ENCODE results near the gene SERTAD1. TPM values are rescaled to one million over a fixed set of nuclear protein-coding genes. Genes with fewer than 3 reads are reported as not detected.

Gene SERTAD1
- total RNA-seq, 2 experiments from 2014 or later = 26.4 to 26.5 TPM

DNA sequence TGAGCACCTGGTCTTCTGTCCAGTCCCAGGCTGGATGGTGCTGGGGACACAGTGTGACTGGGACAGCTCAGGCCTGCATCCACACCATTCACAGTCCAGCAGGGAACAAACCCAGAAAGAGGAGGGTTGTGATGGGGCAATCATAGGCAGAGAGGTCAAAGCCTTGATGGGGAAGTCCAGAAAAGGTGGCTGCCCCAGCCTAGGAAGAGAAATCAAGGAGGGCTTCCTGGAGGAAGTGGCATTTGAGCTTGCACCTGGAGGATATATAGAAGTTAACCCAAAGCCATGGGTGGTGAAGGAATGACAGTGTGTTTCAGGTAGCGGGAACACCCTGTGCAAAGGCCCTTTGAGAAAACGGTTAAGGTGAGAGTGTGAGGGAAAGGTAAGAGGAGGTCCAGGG lies 10.0 kb downstream of the SERTAD1 start:
- DNase-seq (no peak), ATAC-seq (ENCODE audit: poor library complexity) (no peak)
- Mint-ChIP-seq H3K36me3 (ENCODE audit: low read depth) (no peaks in the 10 kb centered on the region), H3K4me3 (no peak overlapping the region), H3K27ac (no peak overlapping the region), H3K9me3 (no peaks in the 10 kb centered on the region), H3K27me3 (peaks cover 4% of the 10 kb centered on the region), H3K4me1 (ENCODE audit: low read depth) (peaks cover 10% of the 10 kb centered on the region)
- Histone ChIP-seq H3K27me3 (ENCODE audit: control insufficient read depth in 1 of 2, insufficient read depth in 2 of 2, low read length in 2 of 2) (no peaks in the 10 kb centered on the region), H3K9me3 (ENCODE audit: control insufficient read depth in 1 of 2, insufficient read depth in 1 of 2, low read length in 2 of 2) (no peaks in the 10 kb centered on the region), H3K27ac (ENCODE audit: low read depth in 1 of 2, low read length in 2 of 2) (no peak overlapping the region), H3K36me3 (ENCODE audit: insufficient read depth, low read length) (no peaks in the 10 kb centered on the region), H3K4me1 (ENCODE audit: insufficient read depth, low read length) (peaks cover 12% of the 10 kb centered on the region), H3K4me3 (ENCODE audit: low read length) (no peak overlapping the region)
- TF ChIP-seq CTCF (IDR thresholded peaks at IDR 0.05) = no peak
- intact Hi-C loops (cut with DNase I, micrococcal nuclease) = no loop called here
- ChIA-PET POLR2A (no interaction called here), CTCF (no interaction called here)

DNA sequence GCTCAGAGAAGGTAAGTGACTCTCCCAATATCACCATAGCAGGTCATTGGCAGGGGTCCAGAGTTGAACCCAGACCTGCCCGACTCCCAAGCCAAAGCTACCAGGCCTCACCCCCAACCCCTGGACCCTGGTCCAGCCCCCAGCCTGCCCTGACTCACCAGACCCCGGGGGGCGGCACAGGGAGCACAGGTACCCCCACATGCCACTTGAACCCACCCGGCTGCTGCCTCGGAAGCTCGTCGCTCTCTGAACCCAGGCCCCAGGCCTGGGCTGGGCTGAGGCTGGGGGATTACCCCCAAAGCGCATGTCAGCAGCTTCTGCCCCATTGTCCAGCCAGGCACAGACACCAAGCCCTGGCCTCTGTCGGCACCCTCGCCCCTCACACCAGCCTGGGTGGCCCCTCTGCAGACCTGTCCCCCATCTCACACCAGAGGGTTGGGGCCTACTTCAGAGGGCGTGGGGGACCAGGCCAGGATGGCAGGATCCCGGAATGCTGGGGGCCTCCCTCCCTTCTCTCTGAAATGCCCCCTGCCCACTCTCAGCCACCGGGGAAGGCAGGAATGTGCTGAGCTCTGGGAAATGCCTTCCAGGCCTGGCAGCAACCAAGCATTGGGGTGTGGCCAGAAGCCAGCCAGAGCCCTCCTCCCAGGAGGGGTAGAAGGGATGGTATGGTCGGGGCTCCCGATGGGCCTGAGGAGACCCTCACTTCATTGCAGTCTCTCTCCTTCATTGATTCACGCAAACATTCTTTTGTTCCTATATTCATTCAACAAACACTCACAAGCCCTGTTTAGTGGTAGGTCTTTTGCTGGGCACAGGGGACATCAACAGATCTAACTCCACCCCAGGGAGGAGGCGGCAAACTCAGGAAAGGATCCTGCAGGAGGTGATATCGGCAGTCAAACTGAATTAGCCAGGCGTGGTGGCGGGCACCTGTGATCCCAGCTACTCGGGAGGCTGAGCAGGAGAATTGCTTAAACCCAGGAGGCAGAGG lies 11.0 kb downstream of the SERTAD1 start:
- H3K27ac Mint-ChIP-seq = no peak overlapping the region
- Histone ChIP-seq H3K36me3 (ENCODE audit: insufficient read depth, low read length) (no peaks in the 10 kb centered on the region), H3K4me1 (ENCODE audit: insufficient read depth, low read length) (peaks cover 7% of the 10 kb centered on the region), H3K27ac (ENCODE audit: low read depth in 1 of 2, low read length in 2 of 2) (no peak overlapping the region), H3K9me3 (ENCODE audit: control insufficient read depth in 1 of 2, insufficient read depth in 1 of 2, low read length in 2 of 2) (no peaks in the 10 kb centered on the region), H3K27me3 (ENCODE audit: control insufficient read depth in 1 of 2, insufficient read depth in 2 of 2, low read length in 2 of 2) (no peaks in the 10 kb centered on the region), H3K4me3 (ENCODE audit: low read length) (no peak overlapping the region)
- no peaks in the 10 kb centered on the region for H3K36me3 Mint-ChIP-seq (ENCODE audit: low read depth)
- H3K4me1 Mint-ChIP-seq (ENCODE audit: low read depth) = peaks cover 8% of the 10 kb centered on the region
- no peaks in the 10 kb centered on the region for H3K9me3 Mint-ChIP-seq
- CTCF ChIA-PET = no interaction called here
- DNase-seq (no peak), ATAC-seq (ENCODE audit: poor library complexity) (no peak)
- no peak for TF ChIP-seq CTCF (IDR thresholded peaks at IDR 0.05)
- POLR2A ChIA-PET = interaction anchor here (0.6 kb wide), 1 partner anchor 16 kb away, joined by 3 read pairs; no protein-coding TSS in a partner anchor
- H3K4me3 Mint-ChIP-seq = no peak overlapping the region
- intact Hi-C loops (cut with DNase I, micrococcal nuclease) = no loop called here
- H3K27me3 Mint-ChIP-seq = peaks cover 4% of the 10 kb centered on the region

GRCh38 chr19:40413291-40413845 lies 12.4 kb downstream of the SERTAD1 start, which contains the start of gene PRX:
TSS of gene PRX (minus strand) at chr19:40413378. CDS start at chr19:40407932, 5,446 bp downstream.
- no peak within 1 kb of the TSS for H3K27ac Mint-ChIP-seq
- DNase-seq = no peak
- peaks cover 4% of the 10 kb centered on the region for H3K27me3 Mint-ChIP-seq
- CTCF ChIA-PET = no interaction called here
- no peak for TF ChIP-seq CTCF (IDR thresholded peaks at IDR 0.05)
- no peaks in the 10 kb centered on the region for H3K9me3 Mint-ChIP-seq
- intact Hi-C loops (cut with DNase I, micrococcal nuclease) = no loop called here
- no peak within 1 kb of the TSS for H3K4me3 ChIP-seq (ENCODE audit: low read length)
- H3K9me3 ChIP-seq (ENCODE audit: control insufficient read depth in 1 of 2, insufficient read depth in 1 of 2, low read length in 2 of 2) = no peaks in the 10 kb centered on the region
- H3K4me1 Mint-ChIP-seq (ENCODE audit: low read depth) = peaks cover 5% of the 10 kb centered on the region
- ATAC-seq (ENCODE audit: poor library complexity) = no peak
- H3K36me3 ChIP-seq (ENCODE audit: insufficient read depth, low read length) = no peaks in the 10 kb centered on the region
- H3K4me3 Mint-ChIP-seq = no peak within 1 kb of the TSS
- H3K27me3 ChIP-seq (ENCODE audit: control insufficient read depth in 1 of 2, insufficient read depth in 2 of 2, low read length in 2 of 2) = no peaks in the 10 kb centered on the region
- POLR2A ChIA-PET = no interaction called here
- H3K27ac ChIP-seq (ENCODE audit: low read depth in 1 of 2, low read length in 2 of 2) = no peak within 1 kb of the TSS
- H3K36me3 Mint-ChIP-seq (ENCODE audit: low read depth) = no peaks in the 10 kb centered on the region
- H3K4me1 ChIP-seq (ENCODE audit: insufficient read depth, low read length) = peaks cover 9% of the 10 kb centered on the region

Measured in CD4-positive, alpha-beta T cell (primary cell).